Lung (tissue), 12 donors: Measurements from ENCODE around the gene DCDC2C. TPM values are rescaled to one million over a fixed set of nuclear protein-coding genes. Genes with fewer than 3 reads are reported as not detected.

Experiments
- ATAC-seq: fragments of 200-7000 bp; cut with Tn5 transposase; one replicate; pipeline ENCODE4 v1.9.1; 2020; ENCODE audit warnings: moderate number of reproducible peaks; ENCODE audit not compliant: insufficient read depth, low FRiP score
- DNase-seq, 3 donors: peaks; one replicate each; pipeline ENCODE4 v3.0.0-alpha.2; 2013 to 2017
- H3K27ac ChIP-seq, 2 donors: one replicate each; pipeline ENCODE4 v1.5.1; 2013; ENCODE audit warnings: mild to moderate bottlenecking in 2 of 2, moderate library complexity in 2 of 2, control low read depth in 1 of 2, inconsistent platforms in 1 of 2, low read depth in 1 of 2, low read length in 1 of 2
- H3K27me3 ChIP-seq, 3 donors: one replicate each; pipeline ENCODE4 v1.5.1; 2013; ENCODE audit warnings: low read length in 2 of 3; ENCODE audit not compliant: control insufficient read depth in 3 of 3, insufficient read depth in 3 of 3
- H3K36me3 ChIP-seq, 4 donors: one replicate each; pipeline ENCODE4 v1.5.1; 2013; ENCODE audit warnings: low read length in 4 of 4, mild to moderate bottlenecking in 1 of 4, moderate library complexity in 1 of 4; ENCODE audit not compliant: control insufficient read depth in 4 of 4, insufficient read depth in 4 of 4
- H3K4me1 ChIP-seq, 5 donors: one replicate each; pipeline ENCODE4 v1.5.1; 2013; ENCODE audit warnings: low read length in 5 of 5, mild to moderate bottlenecking in 2 of 5, moderate library complexity in 1 of 5; ENCODE audit not compliant: control insufficient read depth in 5 of 5, insufficient read depth in 5 of 5
- H3K4me3 ChIP-seq: one replicate; pipeline ENCODE4 v1.5.1; 2013; ENCODE audit warnings: mild to moderate bottlenecking, control low read depth, moderate library complexity
- H3K9ac ChIP-seq, 2 donors: one replicate each; pipeline ENCODE4 v1.5.1; 2013; ENCODE audit warnings: low read length in 2 of 2, control low read depth in 1 of 2; ENCODE audit not compliant: insufficient read depth in 1 of 2
- H3K9me3 ChIP-seq, 4 donors: one replicate each; pipeline ENCODE4 v1.5.1; 2013; ENCODE audit warnings: low read length in 3 of 4, mild to moderate bottlenecking in 1 of 4, moderate library complexity in 1 of 4; ENCODE audit not compliant: control insufficient read depth in 4 of 4, insufficient read depth in 3 of 4
- WGBS, 2 donors: extraction: QIAGEN DNeasy Blood & Tissue Kit; methylation state at CpG; one replicate each; pipeline ENCODE4 v1.1.7; 2013; 5-methylcytosine and 5-hydroxymethylcytosine counted together
- polyA plus RNA-seq, 2 donors: library from polyadenylated mRNA; stranded (reverse); fragments of 200-250 nt; gene quantifications; one replicate each; pipeline ENCODE4 v1.2.1, GENCODE V29; 2013
- total RNA-seq, 2 donors: library from RNA; depleted of rRNA in 1 of 2; stranded (reverse); fragments of >200 nt in 1 of 2; gene quantifications; one replicate each; pipeline ENCODE4 v1.2.1, GENCODE V29; 2014 to 2021
- TF ChIP-seq, protein P1 (sequence below): IDR thresholded peaks from 2 replicates; pipeline ENCODE4 v1.5.1; 2012; ENCODE audit warnings: mild to moderate bottlenecking; ENCODE audit errors: control extremely low read depth, extremely low read depth
- donor health status: control.
- donor health status: control.
- donor health status: Bipolar disorder and iron deficiency.
- donor health status: healthy.
- donor health status: DM: yes; HTN: yes; CAD: no.

DCDC2C gene
- total and polyA plus RNA-seq, 4 donors, result 0.37 TPM; not detected in 3

DNA sequence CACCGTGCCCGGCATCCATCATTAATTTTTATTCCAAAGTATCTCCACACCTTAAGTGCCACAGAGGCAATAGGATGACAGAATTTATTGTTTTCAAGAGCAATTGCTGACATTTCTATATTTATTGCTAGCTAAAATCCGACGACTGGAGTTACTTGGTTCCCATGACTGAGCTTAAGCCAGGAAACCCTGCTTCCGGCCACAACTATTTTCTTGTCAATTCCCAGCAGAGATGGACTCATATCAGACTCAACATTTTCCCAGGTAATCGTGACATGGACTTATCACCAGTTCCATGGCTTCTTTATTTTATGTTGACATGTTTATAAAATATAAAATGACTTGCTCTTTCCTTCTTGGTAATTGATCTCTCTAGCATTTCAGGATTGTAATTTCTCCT, 20.6 kb upstream of the DCDC2C start:
- ATAC-seq, result no peak
- TF ChIP-seq, protein P1, sequence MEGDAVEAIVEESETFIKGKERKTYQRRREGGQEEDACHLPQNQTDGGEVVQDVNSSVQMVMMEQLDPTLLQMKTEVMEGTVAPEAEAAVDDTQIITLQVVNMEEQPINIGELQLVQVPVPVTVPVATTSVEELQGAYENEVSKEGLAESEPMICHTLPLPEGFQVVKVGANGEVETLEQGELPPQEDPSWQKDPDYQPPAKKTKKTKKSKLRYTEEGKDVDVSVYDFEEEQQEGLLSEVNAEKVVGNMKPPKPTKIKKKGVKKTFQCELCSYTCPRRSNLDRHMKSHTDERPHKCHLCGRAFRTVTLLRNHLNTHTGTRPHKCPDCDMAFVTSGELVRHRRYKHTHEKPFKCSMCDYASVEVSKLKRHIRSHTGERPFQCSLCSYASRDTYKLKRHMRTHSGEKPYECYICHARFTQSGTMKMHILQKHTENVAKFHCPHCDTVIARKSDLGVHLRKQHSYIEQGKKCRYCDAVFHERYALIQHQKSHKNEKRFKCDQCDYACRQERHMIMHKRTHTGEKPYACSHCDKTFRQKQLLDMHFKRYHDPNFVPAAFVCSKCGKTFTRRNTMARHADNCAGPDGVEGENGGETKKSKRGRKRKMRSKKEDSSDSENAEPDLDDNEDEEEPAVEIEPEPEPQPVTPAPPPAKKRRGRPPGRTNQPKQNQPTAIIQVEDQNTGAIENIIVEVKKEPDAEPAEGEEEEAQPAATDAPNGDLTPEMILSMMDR, result no peak
- Histone ChIP-seq H3K9ac (no peak overlapping the region), H3K27ac (no peak overlapping the region), H3K4me3 (no peak overlapping the region), H3K27me3 (no peaks in the 10 kb centered on the region), H3K9me3 (no peaks in the 10 kb centered on the region), H3K4me1 (no peaks in the 10 kb centered on the region), H3K36me3 (no peaks in the 10 kb centered on the region)
- WGBS, 2 donors, result 73 to 80% methylated on average over 6 of the region's 6 CpGs
- no peak for DNase-seq

DNA sequence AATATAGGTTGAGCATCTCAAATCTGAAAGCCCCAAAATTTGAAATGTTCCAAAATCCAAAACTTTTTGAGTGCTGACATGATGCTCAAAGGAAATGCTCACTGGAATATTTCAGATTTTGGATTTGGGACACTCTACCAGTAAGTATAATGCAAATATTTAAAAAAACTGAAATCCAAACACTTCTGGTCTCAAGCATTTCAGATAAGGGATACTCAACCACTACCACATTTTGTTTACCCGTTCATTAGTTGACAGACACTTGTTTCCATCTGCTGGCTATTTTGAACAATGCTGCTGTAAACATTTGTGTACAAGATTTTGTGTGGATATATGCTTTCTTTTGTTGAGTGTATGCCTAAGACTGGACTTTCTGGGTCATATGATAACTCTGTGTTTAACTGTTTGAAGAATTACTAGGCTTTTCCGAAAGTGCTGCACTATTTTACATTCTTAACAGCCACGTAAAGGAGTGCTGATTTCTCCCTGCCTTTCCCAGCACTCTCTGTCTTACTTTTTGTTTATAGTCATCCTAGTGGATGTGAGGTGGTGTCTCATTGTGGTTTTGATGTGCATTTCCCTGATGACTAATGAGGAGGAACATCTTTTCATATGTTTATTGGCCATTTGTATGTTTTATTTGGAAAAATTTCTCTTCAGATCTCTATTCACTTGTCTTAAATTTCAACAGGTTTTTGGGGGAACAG, 19.5 kb upstream of the DCDC2C start:
- Histone ChIP-seq H3K36me3 (no peaks in the 10 kb centered on the region), H3K4me1 (no peaks in the 10 kb centered on the region), H3K9ac (no peak overlapping the region), H3K4me3 (no peak overlapping the region), H3K27ac (no peak overlapping the region), H3K27me3 (no peaks in the 10 kb centered on the region), H3K9me3 (no peaks in the 10 kb centered on the region)
- TF ChIP-seq, protein P1, result no peak
- DNase-seq (peak in 2 of 3 donors; percentile 48), ATAC-seq (no peak)
- 30 to 58% methylated on average over 3 of the region's 3 CpGs for WGBS, 2 donors

DNA sequence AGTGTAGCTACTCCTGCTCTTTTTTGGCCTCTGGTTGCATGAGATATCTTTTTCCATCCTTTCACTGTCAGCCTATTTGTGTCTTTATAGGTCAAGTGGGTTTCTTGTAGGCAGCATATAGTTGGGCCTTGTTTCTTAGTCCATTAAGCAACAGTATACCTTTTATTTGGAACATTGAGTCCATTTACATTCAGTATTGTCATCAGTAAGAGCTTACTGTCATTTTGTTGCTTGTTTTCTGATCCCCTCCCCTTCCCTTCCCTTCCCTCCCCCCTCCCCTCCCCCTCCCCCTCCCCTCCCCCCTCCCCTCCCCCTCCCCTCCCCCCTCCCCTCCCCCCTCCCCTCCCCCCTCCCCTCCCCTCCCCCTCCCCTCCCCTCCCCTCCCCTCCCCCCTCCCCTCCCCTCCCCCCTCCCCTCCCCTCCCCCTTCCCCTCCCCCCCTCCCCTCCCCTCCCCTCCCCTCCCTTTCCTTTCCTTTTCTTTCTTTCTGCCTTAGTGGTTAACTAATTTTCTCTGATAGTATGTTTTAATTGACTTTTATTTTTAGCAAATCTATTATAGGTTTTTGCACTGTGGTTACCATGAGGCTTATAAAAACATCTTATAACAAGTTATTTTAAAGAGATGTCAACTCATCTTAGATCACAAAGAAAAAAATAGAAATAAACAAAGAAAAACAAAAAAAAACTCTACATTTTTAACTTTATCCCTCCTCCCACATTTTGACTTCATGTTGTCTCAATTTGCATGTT, 13.2 kb upstream of the DCDC2C start:
- Histone ChIP-seq H3K9me3 (no peaks in the 10 kb centered on the region), H3K27ac (no peak overlapping the region), H3K9ac (no peak overlapping the region), H3K4me1 (no peaks in the 10 kb centered on the region), H3K36me3 (no peaks in the 10 kb centered on the region), H3K4me3 (no peak overlapping the region), H3K27me3 (no peaks in the 10 kb centered on the region)
- DNase-seq, result no peak
- ATAC-seq, result no peak
- TF ChIP-seq, protein P1, result no peak
